Loucy (cell line): ENCODE results near the gene DRAXIN.

Experiments used
- EZH2phosphoT487 ChIP-seq: fragments of 200-600 bp; IDR thresholded peaks from 2 replicates; pipeline ENCODE4 v1.6.1; 2018; ENCODE audit warnings: antibody characterized with exemption, mild to moderate bottlenecking, moderate library complexity, borderline replicate concordance
- TF ChIP-seq, protein P1 (sequence below): fragments of 200-600 bp; sonication (generic); conservative IDR thresholded peaks from 2 replicates; pipeline ENCODE4 v1.5.1; 2014; ENCODE audit warnings: mild to moderate bottlenecking, antibody characterized with exemption, low read length

DNA sequence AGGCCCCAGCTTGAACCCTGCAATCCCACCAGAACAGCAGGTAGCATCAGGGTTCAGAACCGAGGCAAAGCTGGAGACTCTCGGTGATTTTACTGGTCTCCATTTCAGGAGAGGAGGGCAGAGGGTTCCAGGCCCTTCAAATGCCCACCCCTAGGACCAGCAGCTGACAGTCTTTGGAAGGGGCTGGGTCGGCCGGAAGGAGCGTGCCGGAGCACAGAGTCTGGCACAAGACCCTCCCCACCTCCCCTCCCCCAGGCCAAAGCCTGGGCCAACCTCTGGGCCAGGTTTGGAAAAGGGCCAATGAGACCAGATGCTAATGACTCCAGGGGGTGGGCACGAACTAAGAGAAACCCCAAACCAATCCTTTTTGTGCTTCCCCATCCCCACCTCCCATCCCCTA, 44.2 kb upstream of the DRAXIN start:
- TF ChIP-seq, protein P1, sequence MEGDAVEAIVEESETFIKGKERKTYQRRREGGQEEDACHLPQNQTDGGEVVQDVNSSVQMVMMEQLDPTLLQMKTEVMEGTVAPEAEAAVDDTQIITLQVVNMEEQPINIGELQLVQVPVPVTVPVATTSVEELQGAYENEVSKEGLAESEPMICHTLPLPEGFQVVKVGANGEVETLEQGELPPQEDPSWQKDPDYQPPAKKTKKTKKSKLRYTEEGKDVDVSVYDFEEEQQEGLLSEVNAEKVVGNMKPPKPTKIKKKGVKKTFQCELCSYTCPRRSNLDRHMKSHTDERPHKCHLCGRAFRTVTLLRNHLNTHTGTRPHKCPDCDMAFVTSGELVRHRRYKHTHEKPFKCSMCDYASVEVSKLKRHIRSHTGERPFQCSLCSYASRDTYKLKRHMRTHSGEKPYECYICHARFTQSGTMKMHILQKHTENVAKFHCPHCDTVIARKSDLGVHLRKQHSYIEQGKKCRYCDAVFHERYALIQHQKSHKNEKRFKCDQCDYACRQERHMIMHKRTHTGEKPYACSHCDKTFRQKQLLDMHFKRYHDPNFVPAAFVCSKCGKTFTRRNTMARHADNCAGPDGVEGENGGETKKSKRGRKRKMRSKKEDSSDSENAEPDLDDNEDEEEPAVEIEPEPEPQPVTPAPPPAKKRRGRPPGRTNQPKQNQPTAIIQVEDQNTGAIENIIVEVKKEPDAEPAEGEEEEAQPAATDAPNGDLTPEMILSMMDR, result no peak
- TF ChIP-seq EZH2phosphoT487, result no peak
